GM19438 (cell line): Measurements from ENCODE around the gene PLA2G4F.
"Not testable (repeated sequence)": the region's sequence is repeated elsewhere in the genome, so short reads cannot be mapped to it uniquely, and the experiment has no call there.

Experiments
- ATAC-seq: cut with Tn5 transposase; IDR thresholded peaks from one replicate; pipeline ENCODE4 v1.9.1; 2021; ENCODE audit warnings: low read depth; ENCODE audit not compliant: unreplicated experiment

PLA2G4F gene

DNA sequence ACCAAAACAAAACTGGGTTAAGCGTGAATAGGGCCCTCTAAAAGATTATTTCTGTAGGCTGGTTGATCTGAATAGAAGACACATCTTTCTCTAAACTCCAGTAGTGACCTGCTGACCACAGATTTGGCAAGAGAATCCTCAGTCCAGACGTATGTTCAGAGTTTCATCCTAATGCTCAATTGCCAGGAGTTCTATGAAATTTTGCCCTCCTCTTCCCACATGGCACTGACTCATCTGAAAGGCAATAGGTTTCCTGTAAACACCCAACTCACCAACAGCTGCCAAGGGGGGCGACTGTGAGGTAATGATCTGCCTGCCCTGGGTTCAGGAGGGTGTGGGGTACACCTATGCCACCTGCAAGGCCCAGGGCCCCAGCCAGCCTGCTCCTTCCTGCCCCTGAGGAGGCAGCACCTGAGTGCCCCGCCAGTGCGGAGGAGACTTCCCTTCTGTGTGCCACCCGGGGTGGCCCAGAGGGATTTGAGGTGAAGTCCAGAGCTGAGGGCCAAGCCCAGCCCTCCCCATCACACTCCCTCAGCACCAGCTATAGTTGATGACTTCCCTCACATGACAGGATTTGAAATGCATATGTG, 53.7 kb downstream of the PLA2G4F start:
- ATAC-seq = no peak

DNA sequence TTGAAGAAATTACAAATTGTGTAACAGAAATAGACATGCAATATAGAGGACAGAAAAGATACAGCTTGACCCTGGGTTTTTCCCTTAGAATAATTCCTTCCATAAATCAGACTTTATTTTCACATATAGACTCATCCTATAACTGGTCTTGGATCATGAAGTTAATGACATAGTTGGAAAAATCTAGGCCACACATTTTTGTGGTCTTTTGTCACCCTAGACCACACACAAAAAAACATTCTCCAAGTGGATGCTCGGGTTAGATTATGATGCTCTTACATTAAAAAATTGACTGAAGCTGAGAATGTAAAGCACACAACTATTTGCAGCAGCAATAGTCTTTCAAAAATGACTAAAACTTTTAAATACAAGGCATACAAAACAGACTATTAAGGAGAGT, 54.6 kb downstream of the PLA2G4F start:
- ATAC-seq = no peak

DNA sequence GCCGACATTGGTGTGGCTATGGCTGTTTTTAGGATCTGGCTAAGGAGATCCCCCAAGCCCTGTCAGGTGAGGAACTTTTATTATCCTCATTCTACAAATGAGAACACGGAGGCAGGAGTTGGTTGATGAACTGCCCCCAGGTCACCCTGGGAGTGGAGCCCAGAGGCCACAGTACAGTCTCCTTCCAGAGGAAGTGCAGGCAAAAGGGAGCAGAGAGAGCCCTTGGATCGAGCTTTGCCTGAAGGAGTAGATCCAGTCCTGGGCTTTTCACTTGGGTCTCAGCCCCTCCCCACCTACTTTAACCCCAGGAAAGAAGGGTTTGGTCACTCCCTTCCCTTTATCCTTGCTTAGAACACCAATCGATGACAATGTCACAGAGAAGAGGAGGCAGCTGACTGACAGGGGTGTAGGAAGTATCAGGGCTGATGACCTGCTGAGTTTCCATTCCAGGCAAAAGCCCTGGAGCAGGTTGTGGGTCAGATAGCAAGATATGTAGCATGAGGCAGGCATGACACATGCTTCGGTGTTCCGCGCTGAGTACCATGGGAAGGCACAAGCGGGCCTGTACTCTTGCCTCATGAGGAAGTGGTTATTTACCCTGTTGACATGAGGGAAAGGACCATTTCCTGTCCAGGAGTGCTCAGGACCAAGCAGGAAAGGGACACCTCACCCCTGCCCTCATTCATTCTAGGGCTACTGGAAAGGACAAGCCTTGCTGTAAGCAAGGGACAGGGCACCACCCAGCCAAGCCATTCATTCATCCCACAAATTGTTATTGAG, 56.2 kb downstream of the PLA2G4F start:
- ATAC-seq = no peak

DNA sequence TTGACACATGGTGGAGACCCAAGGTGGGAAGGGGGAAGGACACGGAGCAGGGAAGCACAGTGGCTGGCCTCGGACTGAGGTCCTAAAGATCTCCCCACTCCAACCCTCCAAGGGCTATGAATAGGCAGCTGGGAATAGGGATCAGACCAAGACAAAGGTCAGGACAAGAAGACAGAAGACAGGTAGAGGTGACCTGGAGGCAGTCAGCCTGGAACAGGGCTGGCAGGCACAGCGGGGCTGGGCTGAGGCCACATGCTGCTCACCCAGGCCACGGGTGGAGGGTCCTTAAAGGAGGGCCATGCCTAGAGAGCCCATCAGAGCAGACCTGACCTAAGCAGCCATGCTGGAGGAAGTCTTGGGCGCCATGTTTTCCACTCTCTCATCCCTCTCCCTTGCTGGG, 59.4 kb downstream of the PLA2G4F start:
- ATAC-seq = no peak

DNA sequence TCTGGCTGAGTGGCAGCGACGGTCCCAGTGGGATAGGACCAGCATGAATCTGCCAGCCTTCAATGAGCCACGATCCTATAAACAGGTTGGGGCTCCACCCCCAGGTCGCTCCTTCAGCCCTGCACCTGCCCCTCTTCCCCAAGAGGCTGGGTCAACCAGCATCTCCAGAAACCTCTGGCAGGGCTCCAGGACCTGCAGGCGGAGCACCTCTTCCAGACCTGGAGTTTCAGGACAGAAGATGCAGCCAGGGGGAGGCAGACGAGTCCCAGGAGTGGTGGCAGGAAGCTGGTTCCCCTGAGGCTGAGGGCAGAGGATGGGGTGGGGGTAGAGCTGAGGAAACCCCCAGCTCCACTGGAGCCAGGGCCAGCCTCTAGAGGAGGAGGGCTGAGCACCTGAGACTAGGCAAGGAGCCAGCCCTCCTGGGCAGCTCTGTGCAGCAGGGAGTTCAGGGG, 61.9 kb downstream of the PLA2G4F start, which contains the start of gene PLA2G4D:
Gene PLA2G4D (minus strand): TSS at position 51 of the 452 bp plus-strand sequence. CDS start 103 bp downstream, outside the sequence.
- no peak for ATAC-seq

DNA sequence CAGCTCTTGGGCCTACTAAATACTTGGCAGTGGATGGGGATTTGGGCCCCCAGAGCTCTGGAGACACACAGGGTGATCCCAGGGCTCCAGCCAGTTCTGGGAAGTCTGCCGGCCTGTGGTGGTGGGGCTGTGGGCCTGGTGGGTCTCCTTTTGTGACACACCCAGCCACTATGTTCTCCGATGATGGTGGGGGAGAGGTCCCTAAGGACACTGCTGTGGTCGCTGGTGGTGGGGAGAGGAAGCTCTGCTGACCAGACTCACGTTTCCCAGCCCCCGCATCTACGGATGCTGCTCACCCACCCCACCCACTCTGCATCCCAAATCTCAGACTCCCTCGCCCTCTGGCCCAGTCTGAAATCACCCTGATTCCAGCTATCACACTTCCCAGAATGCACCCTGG, 62.5 kb downstream of the PLA2G4F start:
- ATAC-seq = no peak

DNA sequence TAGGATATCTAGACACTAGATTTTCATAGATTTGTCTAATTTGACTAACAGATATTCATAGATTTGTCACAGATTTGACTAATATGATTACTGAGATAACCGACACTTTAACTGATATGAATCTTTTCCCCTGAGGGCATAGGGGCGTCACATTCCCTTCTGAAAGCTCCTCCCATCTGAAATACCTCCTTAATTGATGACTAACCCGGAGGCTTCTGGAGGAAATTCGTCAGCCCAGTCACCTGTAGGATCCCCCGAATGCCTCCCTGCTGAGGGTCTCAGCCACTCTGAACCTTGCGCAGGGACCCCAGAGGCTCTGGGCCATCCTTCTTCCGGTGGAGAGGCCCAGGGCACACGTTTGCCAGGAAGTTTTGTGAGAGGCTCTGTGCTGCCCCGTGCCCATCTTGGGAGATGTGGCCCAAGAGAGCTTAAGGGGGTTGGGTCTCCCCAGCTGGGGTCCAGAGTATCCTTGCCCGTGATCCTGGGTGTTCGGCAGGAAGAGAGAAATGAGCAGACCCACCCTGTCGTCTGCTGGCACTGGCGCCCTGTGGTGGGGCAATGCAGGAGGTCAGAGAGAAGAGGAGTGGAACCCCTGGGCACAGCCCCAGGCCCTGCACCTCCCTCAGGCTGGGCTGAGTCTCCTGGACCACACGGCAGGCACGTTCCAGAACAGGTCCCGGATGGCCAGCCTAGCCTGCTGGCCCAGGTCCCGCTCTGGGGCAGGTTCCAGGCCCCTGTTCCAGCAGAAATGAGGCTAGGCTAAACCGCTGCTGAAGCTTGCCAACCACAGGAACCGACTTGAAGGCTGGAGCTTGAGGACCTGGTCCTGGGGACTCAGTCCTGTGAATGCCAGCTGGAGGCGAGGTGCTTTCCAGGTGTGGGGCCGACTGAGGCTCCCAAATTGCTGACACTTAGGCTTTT, 63.8 kb downstream of the PLA2G4F start:
- no peak for ATAC-seq

DNA sequence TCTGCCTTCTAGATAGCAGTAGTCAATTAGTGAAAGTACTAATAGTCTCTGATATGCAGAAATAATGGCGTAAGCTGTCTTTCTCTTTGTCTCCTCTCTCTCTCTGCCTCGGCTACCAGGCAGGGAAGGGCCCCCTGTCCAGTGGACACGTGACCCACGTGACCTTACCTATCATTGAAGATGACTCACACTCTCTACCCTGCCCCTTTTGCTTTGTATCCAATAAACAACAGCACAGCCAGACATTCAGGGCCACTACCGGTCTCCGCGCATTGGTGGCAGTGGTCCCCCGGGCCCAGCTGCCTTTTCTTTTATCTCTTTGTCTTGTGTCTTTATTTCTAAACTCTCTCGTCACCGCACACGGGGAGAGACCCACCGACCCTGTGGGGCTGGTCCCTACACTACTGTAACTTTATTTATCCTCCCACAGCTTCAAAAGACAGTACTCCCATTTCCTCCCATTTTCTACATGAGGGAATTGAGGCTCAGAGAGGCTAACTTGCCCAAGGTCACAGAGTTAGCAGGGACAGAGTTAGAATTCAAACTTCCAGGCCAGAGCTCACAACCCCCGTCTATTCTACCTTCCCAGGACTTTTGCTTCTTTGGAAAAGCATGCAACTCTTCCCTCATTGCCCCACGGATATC, 64.6 kb downstream of the PLA2G4F start:
- ATAC-seq = not testable (repeated sequence)

DNA sequence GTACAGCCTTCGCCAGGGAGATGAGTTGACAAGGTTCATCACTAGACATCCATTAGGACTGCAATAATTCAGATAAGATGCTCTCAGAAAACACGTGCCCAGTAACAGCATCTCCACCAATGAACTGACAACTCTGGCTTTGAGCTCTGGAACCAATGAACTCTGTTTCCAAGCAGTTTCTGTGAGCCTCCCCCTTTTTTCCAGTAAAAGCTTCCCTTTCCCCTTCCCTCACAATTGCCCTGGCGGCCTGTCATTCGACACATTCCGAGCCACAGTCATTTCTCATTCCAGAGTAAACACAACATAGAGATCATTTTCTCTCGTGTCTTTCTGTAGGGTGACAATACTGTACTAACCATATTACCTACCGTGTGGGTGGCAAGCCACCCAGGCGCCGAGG, 65.7 kb downstream of the PLA2G4F start:
- ATAC-seq = no peak

DNA sequence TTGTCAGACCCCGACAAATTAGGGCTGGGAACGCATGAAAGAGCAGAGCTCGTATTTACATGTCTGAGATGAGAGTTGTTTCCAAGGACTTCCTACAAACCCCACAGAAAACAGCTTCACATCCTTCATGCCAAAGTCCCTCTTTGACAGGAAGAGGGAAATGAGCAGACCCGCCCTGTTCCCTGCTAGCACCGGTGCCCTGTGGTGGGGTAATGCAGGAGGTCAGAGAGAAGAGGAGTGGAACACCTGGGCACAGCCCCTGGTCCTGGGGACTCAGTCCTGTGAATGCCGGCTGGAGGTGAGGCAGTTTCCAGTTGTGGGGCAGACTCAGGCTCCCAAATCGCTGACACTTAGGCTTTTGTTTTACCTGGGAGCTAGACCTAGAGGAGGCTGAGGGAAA, 66.1 kb downstream of the PLA2G4F start:
- no peak for ATAC-seq

DNA sequence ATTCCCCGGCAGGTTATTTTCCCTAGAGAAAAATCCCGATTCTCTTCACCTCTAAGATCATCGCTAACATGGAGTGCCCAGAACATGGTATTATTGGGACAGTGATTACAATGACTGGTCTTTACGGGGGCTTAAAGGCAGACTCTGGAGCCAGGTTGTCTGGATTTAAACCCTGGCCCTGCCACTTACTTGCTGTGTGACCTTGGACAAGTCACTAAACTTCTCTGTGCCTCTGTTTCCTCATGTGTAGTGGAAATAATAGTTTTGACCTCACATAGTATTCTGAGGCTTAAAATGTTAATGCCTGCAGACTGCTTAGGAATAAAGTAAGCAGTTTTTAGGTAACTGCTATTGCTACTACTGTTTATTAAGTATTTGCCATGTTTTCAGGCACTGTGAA, 66.5 kb downstream of the PLA2G4F start:
- ATAC-seq = no peak
